Tibial nerve (tissue), 4 donors: Measurements from ENCODE around the gene NKAIN2. TPM values are rescaled to one million over a fixed set of nuclear protein-coding genes. Genes with fewer than 3 reads are reported as not detected.

Source experiments
- DNase-seq, 2 donors: peaks; one replicate each; pipeline ENCODE4 v3.0.0-alpha.2; 2019; ENCODE audit warnings: low spot score in 2 of 2
- H3K27ac ChIP-seq, 4 donors: fragments of 200-600 bp; sonication (generic) in 3 of 4; one replicate each; pipeline ENCODE4 v1.5.1; 2017 to 2019; ENCODE audit warnings: mild to moderate bottlenecking in 1 of 4
- H3K27me3 ChIP-seq, 2 donors: fragments of 200-600 bp; sonication (generic) in 1 of 2; one replicate each; pipeline versions ENCODE4 v1.5.1 to v1.6.0; 2017 to 2019
- H3K36me3 ChIP-seq, 3 donors: fragments of 200-600 bp; sonication (generic); one replicate each; pipeline ENCODE4 v1.5.1; 2018 to 2019
- H3K4me1 ChIP-seq, 4 donors: fragments of 200-600 bp; sonication (generic) in 3 of 4; one replicate each; pipeline ENCODE4 v1.5.1; 2017 to 2019
- H3K4me3 ChIP-seq, 4 donors: fragments of 200-600 bp; sonication (generic) in 3 of 4; one replicate each; pipeline ENCODE4 v1.5.1; 2017 to 2019; ENCODE audit warnings: mild to moderate bottlenecking in 1 of 4, moderate library complexity in 1 of 4
- H3K9me3 ChIP-seq, 4 donors: fragments of 200-600 bp; sonication (generic) in 3 of 4; one replicate each; pipeline ENCODE4 v1.5.1; 2017 to 2019
- CTCF ChIP-seq, 5 experiments: fragments of 200-600 bp in 3 of 5; fragments of 450-650 bp in 2 of 5; sonication (generic) in 3 of 5; IDR thresholded peaks; one replicate each; pipeline ENCODE4 v1.5.1; 2016 to 2019; ENCODE audit warnings: antibody characterized with exemption in 5 of 5, mild to moderate bottlenecking in 3 of 5, moderate library complexity in 2 of 5
- EP300 ChIP-seq, 2 donors: sonication (generic); formaldehyde crosslinking; IDR thresholded peaks; one replicate each; pipeline ENCODE4 v1.6.1; 2017; ENCODE audit warnings: antibody characterized with exemption in 2 of 2, mild to moderate bottlenecking in 1 of 2
- POLR2A ChIP-seq, 2 donors: fragments of 450-650 bp; IDR thresholded peaks; one replicate each; pipeline ENCODE4 v1.6.1; 2017; ENCODE audit warnings: antibody characterized with exemption in 2 of 2, mild to moderate bottlenecking in 2 of 2, moderate library complexity in 2 of 2
- WGBS, 2 donors: methylation state at CpG; one replicate each; pipeline ENCODE4 v1.1.5; 2018; 5-methylcytosine and 5-hydroxymethylcytosine counted together
- total RNA-seq, 4 donors: library from RNA; depleted of rRNA; stranded (reverse); fragments of >200 nt; gene quantifications; one replicate each; pipeline ENCODE4 v1.1.0, GENCODE V29; 2016

NKAIN2 gene
- total RNA-seq, 4 donors from 2014 or later, result 8.1 to 20.8 (median 15.2) TPM

- no peaks in the 10 kb centered on the region for H3K36me3 ChIP-seq
- no peaks in the 10 kb centered on the region for H3K4me1 ChIP-seq
- H3K27ac ChIP-seq, result no peak overlapping the region
- TF ChIP-seq CTCF (IDR thresholded peaks at IDR 0.05) (no peak), POLR2A (IDR thresholded peaks at IDR 0.05) (no peak), EP300 (IDR thresholded peaks at IDR 0.05) (no peak)
- DNase-seq, result no peak
- no peaks in the 10 kb centered on the region for H3K27me3 ChIP-seq
- WGBS, 2 donors, result 55 to 60% methylated on average over 2 of the region's 2 CpGs
- H3K4me3 ChIP-seq, result no peak overlapping the region
- no peaks in the 10 kb centered on the region for H3K9me3 ChIP-seq
Observed at GRCh38 chr6:124742971-124743370, 939.3 kb downstream of the NKAIN2 start.

DNA sequence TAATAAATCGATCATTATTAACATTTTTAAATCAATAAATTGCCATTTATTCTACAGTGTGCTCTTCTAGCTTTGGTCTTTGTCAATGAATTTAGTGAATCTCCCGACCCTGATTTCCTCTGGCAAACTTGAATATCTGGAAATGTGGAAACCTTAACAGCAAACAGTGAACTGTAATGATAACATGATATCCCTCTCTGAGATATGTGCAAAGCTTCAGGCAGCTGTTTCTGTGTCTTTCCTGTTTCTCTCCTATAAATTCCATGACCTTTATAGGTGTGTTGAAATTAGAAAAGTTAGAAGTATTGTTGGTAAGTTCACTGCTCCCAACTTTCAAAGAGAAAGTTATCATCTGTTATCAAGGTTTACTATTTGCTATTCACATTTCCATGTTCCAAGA lies 939.8 kb downstream of the NKAIN2 start:
- WGBS, 2 donors, result 79 to 86% methylated on average over 2 of the region's 2 CpGs
- H3K36me3 ChIP-seq, result no peaks in the 10 kb centered on the region
- TF ChIP-seq EP300 (IDR thresholded peaks at IDR 0.05) (no peak), POLR2A (IDR thresholded peaks at IDR 0.05) (no peak), CTCF (IDR thresholded peaks at IDR 0.05) (no peak)
- no peak overlapping the region for H3K4me3 ChIP-seq
- DNase-seq, result no peak
- H3K27me3 ChIP-seq, result no peaks in the 10 kb centered on the region
- H3K27ac ChIP-seq, result no peak overlapping the region
- H3K4me1 ChIP-seq, result no peaks in the 10 kb centered on the region
- H3K9me3 ChIP-seq, result no peaks in the 10 kb centered on the region

GRCh38 chr6:124747349-124747748 lies 943.7 kb downstream of the NKAIN2 start:
- 62 to 63% methylated on average over 2 of the region's 2 CpGs for WGBS, 2 donors
- H3K27ac ChIP-seq, result no peak overlapping the region
- H3K9me3 ChIP-seq, result no peaks in the 10 kb centered on the region
- H3K27me3 ChIP-seq, result no peaks in the 10 kb centered on the region
- no peak overlapping the region for H3K4me3 ChIP-seq
- no peak for TF ChIP-seq CTCF (IDR thresholded peaks at IDR 0.05)
- no peak for TF ChIP-seq EP300 (IDR thresholded peaks at IDR 0.05)
- TF ChIP-seq POLR2A (IDR thresholded peaks at IDR 0.05), result no peak
- H3K4me1 ChIP-seq, result no peaks in the 10 kb centered on the region
- no peak for DNase-seq
- H3K36me3 ChIP-seq, result no peaks in the 10 kb centered on the region

DNA sequence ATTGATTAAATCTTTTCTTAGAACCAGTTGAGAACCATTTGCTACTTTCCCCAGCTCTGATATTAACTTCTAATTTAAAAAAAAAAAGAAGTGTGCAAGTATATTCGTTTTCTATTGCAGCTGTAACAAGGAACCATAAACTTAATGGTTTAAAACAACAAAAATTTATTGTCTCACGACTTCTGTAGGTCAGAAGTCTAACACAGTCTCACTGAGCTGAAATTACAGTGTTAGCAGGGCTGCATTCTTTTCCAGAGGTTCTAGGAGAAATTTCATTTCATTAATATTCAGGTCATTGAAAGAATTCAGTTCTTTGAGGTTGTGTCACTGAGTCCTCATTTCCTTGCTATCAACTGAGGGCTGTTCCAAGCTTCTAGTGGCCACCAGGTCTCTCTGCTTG lies 945.1 kb downstream of the NKAIN2 start:
- H3K9me3 ChIP-seq, result no peaks in the 10 kb centered on the region
- TF ChIP-seq EP300 (IDR thresholded peaks at IDR 0.05), result no peak
- no peak for TF ChIP-seq CTCF (IDR thresholded peaks at IDR 0.05)
- TF ChIP-seq POLR2A (IDR thresholded peaks at IDR 0.05), result no peak
- no peaks in the 10 kb centered on the region for H3K4me1 ChIP-seq
- DNase-seq, result no peak
- no peaks in the 10 kb centered on the region for H3K27me3 ChIP-seq
- no peaks in the 10 kb centered on the region for H3K36me3 ChIP-seq
- H3K4me3 ChIP-seq, result no peak overlapping the region
- WGBS, 2 donors, result 49 to 55% methylated on average over 2 of the region's 2 CpGs
- H3K27ac ChIP-seq, result no peak overlapping the region

- 80 to 83% methylated on average over 1 of the region's 1 CpG for WGBS, 2 donors
- H3K9me3 ChIP-seq, result no peaks in the 10 kb centered on the region
- H3K36me3 ChIP-seq, result no peaks in the 10 kb centered on the region
- no peaks in the 10 kb centered on the region for H3K4me1 ChIP-seq
- no peaks in the 10 kb centered on the region for H3K27me3 ChIP-seq
- TF ChIP-seq EP300 (IDR thresholded peaks at IDR 0.05) (no peak), POLR2A (IDR thresholded peaks at IDR 0.05) (no peak), CTCF (IDR thresholded peaks at IDR 0.05) (no peak)
- no peak overlapping the region for H3K27ac ChIP-seq
- H3K4me3 ChIP-seq, result no peak overlapping the region
- DNase-seq, result no peak
Observed at GRCh38 chr6:124753001-124753400, 949.3 kb downstream of the NKAIN2 start.
